GM12878 (cell line): ENCODE measurements around the gene EME2. TPM values are rescaled to one million over a fixed set of nuclear protein-coding genes. Genes with fewer than 3 reads are reported as not detected.

Experiments used
- ATAC-seq: fragments of 200-7000 bp; cut with Tn5 transposase; 3 replicates; pipeline ENCODE4 v1.9.1; 2020; ENCODE audit warnings: mild to moderate bottlenecking, moderate library complexity
- BruUV-seq: library from RNA; stranded (reverse); fragments of 400-500 nt; replicated peaks from 2 replicates; lab custom pipeline; 2021; lab: Mats Ljungman, UMichigan
- CTCF ChIA-PET: fragments of 300-600 bp; sonication (Branson Sonifier 250); formaldehyde crosslinking; extraction: SDS; loops from one replicate; lab custom pipeline; 2021; ENCODE audit warnings: inconsistent platforms; lab: Yijun Ruan, JAX
- POLR2A ChIA-PET: fragments of 350-600 bp; formaldehyde crosslinking; extraction: SDS; loops from one replicate; lab custom pipeline; 2021; ENCODE audit warnings: inconsistent platforms; lab: Charles Lee
- RAD21 ChIA-PET: fragments of 300-600 bp; sonication (Branson Sonifier 250); formaldehyde crosslinking; loops from one replicate; lab custom pipeline; 2023; ENCODE audit warnings: antibody characterized with exemption; ENCODE audit not compliant: unreplicated experiment; lab: Charles Lee
- SMC1A ChIA-PET: fragments of 300-600 bp; sonication (Branson Sonifier 250); formaldehyde crosslinking; loops from one replicate; lab custom pipeline; 2023; ENCODE audit not compliant: unreplicated experiment, uncharacterized antibody; lab: Charles Lee
- DNase-seq: peaks from one replicate; pipeline ENCODE4 v3.0.0-alpha.2; 2011; ENCODE audit warnings: low read depth, low spot score
- FAIRE-seq: peaks from 3 replicates; lab custom pipeline; 2011; peaks lifted over from hg19 to GRCh38; lab: Jason Lieb, UNC
- H2AFZ ChIP-seq: 2 replicates; pipeline ENCODE4 v1.6.0; 2011; ENCODE audit warnings: low read depth, low read length, control low read depth; ENCODE audit not compliant: control insufficient read depth
- H3K27ac ChIP-seq: 2 replicates; pipeline ENCODE4 v1.5.1; 2011; ENCODE audit warnings: control low read depth; ENCODE audit not compliant: control insufficient read depth, insufficient read depth
- H3K27me3 ChIP-seq, 2 experiments: replicated peaks in 1 of 2; 2 replicates each; pipeline versions ENCODE4 v1.6.0 to v1.6.1; 2011; ENCODE audit warnings: low read length in 1 of 2; ENCODE audit not compliant: control insufficient read depth in 2 of 2, insufficient read depth in 2 of 2
- H3K36me3 ChIP-seq, 2 experiments: 2 replicates each; pipeline ENCODE4 v1.5.1; 2011; ENCODE audit warnings: low read length in 1 of 2; ENCODE audit not compliant: control insufficient read depth in 2 of 2, insufficient read depth in 2 of 2
- H3K4me1 ChIP-seq: 2 replicates; pipeline ENCODE4 v1.6.1; 2011; ENCODE audit warnings: mild to moderate bottlenecking, low read length, moderate library complexity, mixed read lengths; ENCODE audit not compliant: control insufficient read depth, insufficient read depth
- H3K4me2 ChIP-seq: 2 replicates; pipeline ENCODE4 v1.6.0; 2011; ENCODE audit warnings: control low read depth; ENCODE audit not compliant: control insufficient read depth, insufficient read depth
- H3K4me3 ChIP-seq: fragments of 200-600 bp; sonication (generic); 2 replicates; pipeline ENCODE4 v1.5.1; 2016
- H3K79me2 ChIP-seq: 2 replicates; pipeline ENCODE4 v1.6.0; 2011; ENCODE audit warnings: low read length; ENCODE audit not compliant: control insufficient read depth, insufficient read depth
- H3K9ac ChIP-seq: 2 replicates; pipeline ENCODE4 v1.8.0; 2011; ENCODE audit warnings: low read length, control low read depth, mixed read lengths; ENCODE audit not compliant: control insufficient read depth, insufficient read depth
- H3K9me3 ChIP-seq: replicated peaks from 3 replicates; pipeline ENCODE4 v1.5.1; 2011; ENCODE audit warnings: mild to moderate bottlenecking, low read length; ENCODE audit not compliant: control insufficient read depth, insufficient read depth
- H4K20me1 ChIP-seq: 2 replicates; pipeline ENCODE4 v1.6.0; 2011; ENCODE audit not compliant: control insufficient read depth, insufficient read depth
- BACH1 ChIP-seq: fragments of 450-650 bp; IDR thresholded peaks from 2 replicates; pipeline ENCODE4 v1.6.1; 2017; ENCODE audit warnings: mild to moderate bottlenecking, borderline replicate concordance
- CEBPB ChIP-seq, 2 experiments: fragments of 150-350 bp in 1 of 2; IDR thresholded peaks; 2 replicates each; pipeline ENCODE4 v1.6.1; 2012 to 2014; ENCODE audit warnings: low read depth in 2 of 2, low read length in 2 of 2, borderline replicate concordance in 1 of 2, inconsistent platforms in 1 of 2
- CREM ChIP-seq: IDR thresholded peaks from 2 replicates; pipeline ENCODE4 v1.6.1; 2014; ENCODE audit warnings: antibody characterized with exemption, low read depth
- ESRRA ChIP-seq: IDR thresholded peaks from 2 replicates; pipeline ENCODE4 v1.6.1; 2012; ENCODE audit warnings: mild to moderate bottlenecking, low read length, improper control_type of control experiment
- RBBP5 ChIP-seq: fragments of 200-600 bp; sonication (generic); conservative IDR thresholded peaks from 2 replicates; pipeline ENCODE4 v1.6.1; 2016
- WGBS: methylation state at CpG from one replicate; pipeline ENCODE4 v1.1.6; 2016; ENCODE audit warnings: low lambda C conversion rate; ENCODE audit not compliant: insufficient replicate concordance, insufficient coverage; ENCODE audit errors: missing lambda C conversion rate; 5-methylcytosine and 5-hydroxymethylcytosine counted together
- in situ Hi-C: fragments of 300-500 bp; cut with MboI; formaldehyde crosslinking; loops from 9 replicates; pipeline ENCODE4 v1.14.3; 2018; ENCODE audit warnings: mixed read lengths
- intact Hi-C: fragments of 100-400 bp; cut with micrococcal nuclease; formaldehyde crosslinking; loops from one replicate; pipeline ENCODE4 v1.14.2; 2022; ENCODE audit not compliant: unreplicated experiment
- polyA plus RNA-seq, 11 experiments: library from polyadenylated mRNA; depleted of rRNA in 4 of 11; unstranded in 6 of 11; stranded (reverse) in 5 of 11; fragments of >200 nt; fragmentation: Nextera tagmentation in 4 of 11; fragmentation: Illumina TruSeq in 1 of 11; extraction: Ambion mirVana in 4 of 11; extraction: Trizol in 1 of 11; gene quantifications; 1 replicate in 1 of 11; 2 replicates in 10 of 11; pipeline versions ENCODE4 v1.2.1 to v1.2.3, GENCODE V29; 2011 to 2016; ENCODE audit warnings: inconsistent platforms in 2 of 11, missing spikeins in 2 of 11, low read depth in 1 of 11
- total RNA-seq, 4 experiments: library from RNA; depleted of rRNA in 3 of 4; stranded (reverse); fragments of >200 nt in 3 of 4; fragmentation: Illumina TruSeq in 1 of 4; extraction: Trizol in 1 of 4; gene quantifications; 2 replicates each; pipeline versions ENCODE4 v1.2.1 to v1.2.3, GENCODE V29; 2013 to 2021
- TF ChIP-seq, protein P1 (sequence below): fragments of 450-650 bp; IDR thresholded peaks from 2 replicates; pipeline ENCODE4 v1.6.1; 2017; ENCODE audit warnings: low read depth, mild to moderate bottlenecking, moderate library complexity
- TF ChIP-seq, protein P2 (sequence below): IDR thresholded peaks from 2 replicates; pipeline ENCODE4 v1.6.1; 2012; ENCODE audit warnings: low read depth, low read length, improper control_type of control experiment

Gene EME2
- total and polyA plus RNA-seq, 10 of the 15 experiments (the other 5 are each of a cell fraction or from before 2014, with no cell fraction given): 0.29 to 16.9 (median 4.1) TPM

DNA sequence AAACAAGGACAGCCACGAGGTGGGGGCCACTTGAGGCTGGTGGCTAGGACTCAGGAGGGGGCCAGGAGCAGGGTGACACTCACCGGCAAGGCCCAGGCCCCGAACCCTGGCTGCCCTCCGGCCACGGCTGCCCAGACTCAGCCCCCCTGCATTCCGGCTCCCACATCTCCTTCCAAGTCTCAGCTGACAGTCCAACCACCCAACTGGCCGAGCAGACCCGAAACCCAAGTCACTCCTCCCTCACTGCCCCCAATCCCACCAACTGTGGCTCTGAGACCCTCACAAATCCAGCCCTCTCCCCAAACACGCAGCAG is 44.6 kb downstream of the EME2 start:
- in situ Hi-C loops: no loop called here
- no peaks in the 10 kb centered on the region for H3K9me3 ChIP-seq
- no peak overlapping the region for H2AFZ ChIP-seq
- intact Hi-C loops: no loop called here
- no peaks in the 10 kb centered on the region; a peak in 2 of 4 replicates for H3K36me3 ChIP-seq
- ChIA-PET SMC1A (no interaction called here), POLR2A (no interaction called here), CTCF (no interaction called here), RAD21 (no interaction called here)
- H3K27ac ChIP-seq: no peak overlapping the region
- TF ChIP-seq, protein P1, sequence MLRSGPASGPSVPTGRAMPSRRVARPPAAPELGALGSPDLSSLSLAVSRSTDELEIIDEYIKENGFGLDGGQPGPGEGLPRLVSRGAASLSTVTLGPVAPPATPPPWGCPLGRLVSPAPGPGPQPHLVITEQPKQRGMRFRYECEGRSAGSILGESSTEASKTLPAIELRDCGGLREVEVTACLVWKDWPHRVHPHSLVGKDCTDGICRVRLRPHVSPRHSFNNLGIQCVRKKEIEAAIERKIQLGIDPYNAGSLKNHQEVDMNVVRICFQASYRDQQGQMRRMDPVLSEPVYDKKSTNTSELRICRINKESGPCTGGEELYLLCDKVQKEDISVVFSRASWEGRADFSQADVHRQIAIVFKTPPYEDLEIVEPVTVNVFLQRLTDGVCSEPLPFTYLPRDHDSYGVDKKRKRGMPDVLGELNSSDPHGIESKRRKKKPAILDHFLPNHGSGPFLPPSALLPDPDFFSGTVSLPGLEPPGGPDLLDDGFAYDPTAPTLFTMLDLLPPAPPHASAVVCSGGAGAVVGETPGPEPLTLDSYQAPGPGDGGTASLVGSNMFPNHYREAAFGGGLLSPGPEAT: no peak
- TF ChIP-seq CREM: no peak
- TF ChIP-seq, protein P2, sequence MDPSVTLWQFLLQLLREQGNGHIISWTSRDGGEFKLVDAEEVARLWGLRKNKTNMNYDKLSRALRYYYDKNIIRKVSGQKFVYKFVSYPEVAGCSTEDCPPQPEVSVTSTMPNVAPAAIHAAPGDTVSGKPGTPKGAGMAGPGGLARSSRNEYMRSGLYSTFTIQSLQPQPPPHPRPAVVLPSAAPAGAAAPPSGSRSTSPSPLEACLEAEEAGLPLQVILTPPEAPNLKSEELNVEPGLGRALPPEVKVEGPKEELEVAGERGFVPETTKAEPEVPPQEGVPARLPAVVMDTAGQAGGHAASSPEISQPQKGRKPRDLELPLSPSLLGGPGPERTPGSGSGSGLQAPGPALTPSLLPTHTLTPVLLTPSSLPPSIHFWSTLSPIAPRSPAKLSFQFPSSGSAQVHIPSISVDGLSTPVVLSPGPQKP: no peak
- TF ChIP-seq CEBPB (IDR thresholded peaks at IDR 0.05; ENCODE audit: borderline replicate concordance in 1 of 2, low read depth in 2 of 2, low read length in 2 of 2): no peak
- no peak for TF ChIP-seq BACH1
- no peak for TF ChIP-seq ESRRA
- TF ChIP-seq RBBP5: no peak
- H3K9ac ChIP-seq: no peak overlapping the region
- H3K4me1 ChIP-seq: no peaks in the 10 kb centered on the region
- no peaks in the 10 kb centered on the region for H3K27me3 ChIP-seq
- no peaks in the 10 kb centered on the region for H3K79me2 ChIP-seq
- DNase-seq: no peak
- 96% methylated on average over 9 of the region's 9 CpGs for WGBS
- no peaks in the 10 kb centered on the region for H4K20me1 ChIP-seq
- ATAC-seq: no peak
- no peak overlapping the region for H3K4me2 ChIP-seq
- no peak for FAIRE-seq
- BruUV-seq: no TSS peak
- H3K4me3 ChIP-seq: no peak overlapping the region
